GM12874 (cell line): ENCODE measurements around the gene CDC42BPA.

Source experiments
- TF ChIP-seq, protein P1 (sequence below): IDR thresholded peaks from 2 replicates; pipeline ENCODE4 v1.5.1; 2011; ENCODE audit warnings: low read depth, mild to moderate bottlenecking, control low read depth, low read length, moderate library complexity; ENCODE audit not compliant: insufficient read depth

CDC42BPA gene

GRCh38 chr1:226977643-226978431 is 340.5 kb downstream of the CDC42BPA start:
- TF ChIP-seq, protein P1, sequence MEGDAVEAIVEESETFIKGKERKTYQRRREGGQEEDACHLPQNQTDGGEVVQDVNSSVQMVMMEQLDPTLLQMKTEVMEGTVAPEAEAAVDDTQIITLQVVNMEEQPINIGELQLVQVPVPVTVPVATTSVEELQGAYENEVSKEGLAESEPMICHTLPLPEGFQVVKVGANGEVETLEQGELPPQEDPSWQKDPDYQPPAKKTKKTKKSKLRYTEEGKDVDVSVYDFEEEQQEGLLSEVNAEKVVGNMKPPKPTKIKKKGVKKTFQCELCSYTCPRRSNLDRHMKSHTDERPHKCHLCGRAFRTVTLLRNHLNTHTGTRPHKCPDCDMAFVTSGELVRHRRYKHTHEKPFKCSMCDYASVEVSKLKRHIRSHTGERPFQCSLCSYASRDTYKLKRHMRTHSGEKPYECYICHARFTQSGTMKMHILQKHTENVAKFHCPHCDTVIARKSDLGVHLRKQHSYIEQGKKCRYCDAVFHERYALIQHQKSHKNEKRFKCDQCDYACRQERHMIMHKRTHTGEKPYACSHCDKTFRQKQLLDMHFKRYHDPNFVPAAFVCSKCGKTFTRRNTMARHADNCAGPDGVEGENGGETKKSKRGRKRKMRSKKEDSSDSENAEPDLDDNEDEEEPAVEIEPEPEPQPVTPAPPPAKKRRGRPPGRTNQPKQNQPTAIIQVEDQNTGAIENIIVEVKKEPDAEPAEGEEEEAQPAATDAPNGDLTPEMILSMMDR = no peak

DNA sequence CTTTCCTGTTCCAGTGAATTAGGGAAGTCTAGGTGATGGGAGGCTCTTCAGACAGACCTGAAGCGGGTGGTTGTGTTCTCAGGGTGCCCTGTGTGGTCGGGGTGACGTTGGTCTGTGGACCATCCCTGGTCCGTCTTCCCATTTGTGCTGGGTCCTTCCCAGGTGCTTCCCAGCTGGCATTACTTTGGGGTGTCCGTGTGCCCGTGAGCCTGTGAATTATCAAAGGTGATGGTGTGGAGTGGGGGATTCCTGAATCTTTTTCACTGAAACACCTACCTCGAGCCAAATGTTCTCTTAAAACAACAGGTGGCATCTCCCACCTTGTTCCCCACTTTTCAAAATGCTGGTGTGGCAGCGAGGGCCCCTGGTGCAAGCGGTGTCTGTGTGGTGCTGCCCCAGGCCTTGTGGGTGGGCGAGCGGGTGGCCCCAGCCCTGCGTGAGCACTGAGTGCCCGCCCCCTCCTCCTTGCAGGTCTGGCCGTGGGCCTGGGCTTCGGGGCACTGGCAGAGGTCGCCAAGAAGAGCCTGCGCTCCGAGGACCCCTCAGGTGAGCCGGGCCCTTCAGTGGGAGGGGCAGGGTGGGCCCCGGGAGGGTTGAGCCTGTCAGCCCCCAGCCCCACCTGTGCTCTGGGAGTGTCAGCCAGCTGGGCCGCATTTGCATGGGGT is 341.2 kb downstream of the CDC42BPA start:
- TF ChIP-seq, protein P1 = no peak

GRCh38 chr1:226976276-226976977 is 341.9 kb downstream of the CDC42BPA start:
- TF ChIP-seq, protein P1 = no peak

GRCh38 chr1:226975259-226976250 is 342.7 kb downstream of the CDC42BPA start:
- TF ChIP-seq, protein P1 = no peak

GRCh38 chr1:226974544-226975258 is 343.6 kb downstream of the CDC42BPA start:
- TF ChIP-seq, protein P1 = no peak

- TF ChIP-seq, protein P1 = no peak
These were observed 344.3 kb downstream of the CDC42BPA start for GRCh38 chr1:226973898-226974543.
